HG03521 (cell line): Measurements from ENCODE around the gene SLC22A15.

Experiments
- ATAC-seq: cut with Tn5 transposase; IDR thresholded peaks from one replicate; pipeline ENCODE4 v1.9.1; 2021; ENCODE audit warnings: mild to moderate bottlenecking, moderate library complexity; ENCODE audit not compliant: unreplicated experiment

Gene SLC22A15

GRCh38 chr1:116099379-116099778 lies 123.1 kb downstream of the SLC22A15 start:
- ATAC-seq = no peak

- ATAC-seq = no peak
Measured at GRCh38 chr1:116099919-116100318, 123.6 kb downstream of the SLC22A15 start.

GRCh38 chr1:116104667-116105066 lies 128.4 kb downstream of the SLC22A15 start:
- no peak for ATAC-seq

GRCh38 chr1:116105996-116106395 lies 129.7 kb downstream of the SLC22A15 start:
- no peak for ATAC-seq

GRCh38 chr1:116106646-116107045 lies 130.3 kb downstream of the SLC22A15 start:
- no peak for ATAC-seq

GRCh38 chr1:116107371-116107770 lies 131.1 kb downstream of the SLC22A15 start:
- ATAC-seq = no peak

GRCh38 chr1:116110567-116111523 lies 134.5 kb downstream of the SLC22A15 start, which contains the start of gene MAB21L3:
Gene MAB21L3, plus strand, starts transcription at chr1:116111399. Its CDS starts 1,217 bp downstream, at chr1:116112616.
- no peak for ATAC-seq

GRCh38 chr1:116111524-116112021 lies 135.3 kb downstream of the SLC22A15 start:
- ATAC-seq = no peak

- no peak for ATAC-seq
Measured at GRCh38 chr1:116112388-116113140, 136.3 kb downstream of the SLC22A15 start.

- no peak for ATAC-seq
Measured at GRCh38 chr1:116113615-116114014, 137.3 kb downstream of the SLC22A15 start.

GRCh38 chr1:116115476-116116439 lies 139.4 kb downstream of the SLC22A15 start:
- no peak for ATAC-seq

GRCh38 chr1:116118471-116118870 lies 142.2 kb downstream of the SLC22A15 start:
- ATAC-seq = no peak
